Measurements from ENCODE around the gene ELMOD3.
"Not testable (repeated sequence)": the region's sequence is repeated elsewhere in the genome, so short reads cannot be mapped to it uniquely, and the experiment has no call there.

Gene ELMOD3

GRCh38 chr2:85329701-85330100 is 24.9 kb upstream of the ELMOD3 start:
- DNase-seq = not testable (repeated sequence)

- DNase-seq = no peak
Observed at GRCh38 chr2:85330839-85331636, 23.5 kb upstream of the ELMOD3 start.

DNA sequence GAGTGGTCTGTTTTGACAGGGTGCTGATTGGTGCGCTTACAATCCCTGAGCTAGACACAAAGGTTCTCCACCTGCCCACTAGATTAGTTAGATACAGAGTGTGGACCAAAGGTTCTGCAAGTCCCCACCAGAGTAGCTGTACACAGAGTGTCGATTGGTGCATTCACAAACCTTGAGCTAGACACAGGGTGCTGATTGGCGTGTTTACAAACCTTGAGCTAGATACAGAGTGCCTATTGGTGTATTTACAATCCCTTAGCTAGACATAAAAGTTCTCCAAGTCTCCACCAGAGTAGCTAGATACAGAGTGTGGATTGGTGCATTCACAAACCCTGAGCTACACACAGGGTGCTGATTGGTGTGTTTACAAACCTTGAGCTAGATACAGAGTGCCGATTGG is 20.7 kb upstream of the ELMOD3 start:
- DNase-seq = not testable (repeated sequence)

DNA sequence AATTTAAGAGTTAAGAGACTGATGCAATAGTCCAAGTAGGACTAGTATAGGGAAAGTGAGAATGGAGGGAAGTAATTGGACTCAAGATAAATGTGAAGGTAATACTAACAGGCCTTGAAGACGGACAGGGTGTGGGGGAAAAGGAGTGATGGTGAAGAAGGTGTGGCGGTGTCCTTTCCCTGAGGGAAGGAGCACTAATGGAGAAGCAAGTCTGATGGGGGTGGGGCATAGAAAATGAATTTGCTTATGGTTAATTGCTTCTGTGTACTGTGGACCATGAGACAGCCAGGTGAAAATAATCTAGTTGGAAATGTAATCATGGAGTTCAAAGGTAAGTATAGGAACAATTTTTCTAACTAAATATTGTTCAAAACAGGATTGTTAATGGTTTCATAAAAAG is 19.6 kb upstream of the ELMOD3 start:
- DNase-seq = no peak

GRCh38 chr2:85340034-85340892 is 14.3 kb upstream of the ELMOD3 start:
- DNase-seq = no peak

- no peak for DNase-seq
Observed at GRCh38 chr2:85341269-85342029, 13.1 kb upstream of the ELMOD3 start.

GRCh38 chr2:85342156-85342555 is 12.4 kb upstream of the ELMOD3 start:
- no peak for DNase-seq

DNA sequence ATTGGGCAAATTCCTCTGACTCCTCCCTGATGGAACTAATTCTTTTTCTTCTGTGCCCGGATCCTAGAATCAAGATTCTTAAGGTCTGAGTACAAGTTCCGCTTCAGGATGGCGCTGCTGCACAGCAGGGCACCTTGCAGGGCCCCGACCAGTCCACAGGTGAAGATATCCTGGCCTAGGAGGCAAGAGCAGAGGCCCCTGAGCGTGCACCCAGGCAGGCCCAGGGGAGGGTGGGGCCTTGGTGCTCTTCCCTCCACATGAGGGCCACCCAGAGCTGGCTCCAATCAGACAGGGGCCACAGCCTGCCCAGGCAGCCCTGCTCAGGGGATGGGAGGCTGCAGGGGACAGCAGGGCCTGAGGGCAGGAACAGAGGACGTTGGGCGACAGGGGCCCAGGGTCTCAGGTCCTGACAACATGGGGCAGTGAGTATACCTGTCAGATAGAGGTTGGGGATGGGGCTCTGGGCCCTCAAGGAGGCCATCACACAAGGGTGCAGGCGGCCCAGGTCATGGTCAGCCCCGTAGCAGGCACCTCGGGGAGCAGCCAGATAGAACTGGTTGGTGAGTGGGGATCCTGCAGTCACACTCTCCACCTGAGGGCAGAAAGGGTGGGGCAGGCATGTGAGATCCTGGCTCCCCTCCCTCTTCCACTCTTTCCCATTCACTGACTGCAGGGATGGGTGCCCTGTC is 11.2 kb upstream of the ELMOD3 start:
- DNase-seq = not testable (repeated sequence)

DNA sequence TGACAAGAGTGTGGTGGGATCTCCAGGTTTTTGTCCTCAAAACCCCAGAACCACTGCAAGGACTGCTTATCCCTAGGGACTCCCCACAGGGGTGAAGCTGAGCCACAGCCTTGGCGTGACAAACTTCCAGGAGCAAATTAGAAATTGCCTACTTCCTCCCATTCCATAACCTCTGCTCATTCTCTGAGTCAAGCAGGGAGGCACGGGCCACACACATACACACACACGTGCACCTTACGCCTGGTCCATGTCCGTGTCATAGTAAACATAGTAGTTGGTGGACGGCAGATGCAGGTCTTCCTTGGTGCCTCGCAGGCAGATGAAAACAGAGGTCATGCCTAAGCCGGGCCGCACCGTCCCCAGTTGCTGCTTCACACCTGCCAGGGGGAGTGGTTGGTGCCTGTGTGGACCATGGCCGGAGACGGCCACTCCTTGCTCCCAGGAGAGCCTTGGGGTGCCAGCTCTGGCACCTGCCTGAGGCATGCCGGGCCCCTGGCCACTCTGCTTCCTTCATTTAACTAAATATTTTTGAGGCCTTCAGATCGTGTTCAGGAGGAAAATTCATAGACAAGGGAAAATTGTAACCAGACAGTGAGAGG is 10.1 kb upstream of the ELMOD3 start:
- no peak for DNase-seq

- DNase-seq = no peak
Observed at GRCh38 chr2:85347599-85347998, 7.0 kb upstream of the ELMOD3 start.

DNA sequence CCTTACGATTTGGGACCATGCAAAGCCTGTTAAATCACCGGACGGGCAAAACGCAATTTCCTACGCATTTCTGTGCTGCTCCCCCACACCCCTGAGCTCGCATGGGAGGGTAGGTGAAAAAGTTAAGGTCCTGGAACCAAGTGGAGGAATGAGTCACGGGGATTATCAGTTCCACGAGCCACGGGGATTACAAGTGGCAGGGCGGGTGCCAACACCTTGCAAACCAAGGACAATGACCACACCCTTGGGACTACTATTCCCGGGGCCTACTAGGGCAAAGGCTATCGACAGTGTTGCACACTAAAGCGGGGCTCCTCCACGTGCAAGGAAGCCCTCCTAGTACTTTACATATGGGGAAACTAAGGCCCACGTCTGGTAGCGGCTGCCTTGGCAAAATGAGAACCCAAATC is 688 bp upstream of the ELMOD3 start:
- DNase-seq = peak; percentile 6

GRCh38 chr2:85355073-85355410 is 473 bp downstream of the ELMOD3 start:
- DNase-seq = no peak

DNA sequence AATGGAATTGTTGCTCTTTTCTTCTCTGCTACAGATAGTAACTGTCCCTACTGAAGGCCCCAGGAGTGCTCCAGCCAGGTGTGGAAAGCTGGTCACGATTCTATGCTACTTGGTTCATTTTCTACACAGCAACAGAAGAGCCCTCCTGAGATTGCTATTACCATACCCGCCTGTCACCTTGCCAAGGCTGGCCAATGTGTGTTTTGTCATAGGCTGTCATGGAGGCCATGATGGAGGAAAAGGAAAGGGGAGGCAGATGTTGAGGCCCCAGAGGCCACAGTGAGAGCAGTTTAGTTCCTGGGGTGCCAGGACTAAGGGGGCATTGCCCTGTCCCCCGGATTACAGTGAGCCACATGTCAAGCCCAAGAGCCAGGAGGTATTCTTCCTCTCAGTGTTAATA is 952 bp downstream of the ELMOD3 start:
- DNase-seq = no peak

DNA sequence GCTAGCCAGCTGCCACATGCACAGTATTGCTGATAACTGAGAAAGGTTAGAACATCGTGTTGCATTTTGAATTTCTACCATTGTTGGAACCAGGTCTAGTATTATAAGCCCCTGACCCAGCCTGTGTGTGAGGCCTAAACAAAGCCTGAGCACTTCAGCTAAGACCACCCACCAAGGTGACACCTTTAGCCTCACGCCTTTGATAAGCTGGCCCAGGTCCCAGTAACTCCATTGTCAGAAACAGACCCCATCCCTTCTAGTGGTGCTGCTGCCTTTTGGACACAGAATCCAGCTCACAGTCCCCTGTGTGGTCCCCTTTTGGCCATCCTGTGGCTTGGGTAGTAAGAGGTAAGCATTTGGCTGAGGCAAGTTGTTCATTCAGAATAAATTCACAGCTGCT is 1.6 kb downstream of the ELMOD3 start:
- DNase-seq = no peak

- DNase-seq = no peak
Observed at GRCh38 chr2:85357736-85358135, 3.2 kb downstream of the ELMOD3 start.

- not testable (repeated sequence) for DNase-seq
Observed at GRCh38 chr2:85362653-85363387, 8.3 kb downstream of the ELMOD3 start.

GRCh38 chr2:85367180-85367579 is 12.6 kb downstream of the ELMOD3 start:
- DNase-seq = no peak

- DNase-seq = no peak
Observed at GRCh38 chr2:85368921-85369320, 14.4 kb downstream of the ELMOD3 start.

- DNase-seq = no peak
Observed at GRCh38 chr2:85369500-85369899, 14.9 kb downstream of the ELMOD3 start.

- DNase-seq = no peak
Observed at GRCh38 chr2:85371045-85371444, 16.5 kb downstream of the ELMOD3 start.

DNA sequence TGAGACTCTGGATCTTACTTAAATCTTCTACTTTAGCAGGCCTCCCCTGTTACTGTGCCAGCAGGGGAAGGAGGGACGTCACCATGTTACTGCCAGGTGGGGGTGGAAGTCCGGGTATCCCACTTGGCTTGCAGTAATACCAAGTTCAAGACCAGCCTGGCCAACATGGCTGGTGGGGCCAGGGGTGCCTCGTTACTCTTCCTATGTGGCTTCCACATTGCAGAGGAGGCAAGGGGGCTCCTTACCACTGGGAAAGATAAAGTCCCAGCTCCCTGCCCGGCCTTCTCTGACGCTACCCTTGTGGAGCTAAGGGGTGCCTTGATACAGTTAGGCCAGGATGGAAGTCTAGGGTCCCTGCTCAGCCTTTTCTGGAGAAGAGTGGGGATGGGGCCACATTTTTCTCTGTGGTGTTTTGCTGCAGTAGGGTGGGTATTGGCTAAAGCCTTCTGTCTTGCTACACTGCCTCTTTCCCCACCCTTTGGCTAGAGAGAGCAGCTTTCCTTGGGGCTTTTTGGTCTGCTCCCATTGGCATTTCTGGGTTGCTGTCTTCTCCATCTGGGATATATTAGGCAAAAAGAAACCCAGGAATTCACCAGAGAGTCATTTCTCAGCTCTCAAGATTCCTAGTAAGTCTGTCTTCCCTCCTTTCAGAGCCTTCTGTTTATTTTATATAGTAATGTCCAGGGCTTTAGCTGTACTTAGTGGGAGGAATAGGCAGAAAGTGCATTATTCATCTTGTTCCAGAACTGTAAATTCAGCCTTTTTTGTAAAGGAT is 21.9 kb downstream of the ELMOD3 start:
- DNase-seq = no peak

All from central memory CD4-positive, alpha-beta T cell (primary cell).